ENCODE data around the gene EGR4.

- TF ChIP-seq CTCF (IDR thresholded peaks at IDR 0.05) (no peak), POLR2A (IDR thresholded peaks at IDR 0.05) (no peak)
Observed at GRCh38 chr2:73258186-73258912, 35.0 kb downstream of the EGR4 start.

All from right lobe of liver (tissue), 4 donors.